IMR-90 (cell line): ENCODE measurements around the gene ERN1. TPM values are rescaled to one million over a fixed set of nuclear protein-coding genes. Genes with fewer than 3 reads are reported as not detected.
A peak's percentile ranks its signal among the peaks of the same experiment; 100 is the strongest.

Experiments
- ATAC-seq: fragments of 200-7000 bp; cut with Tn5 transposase; 2 replicates; pipeline ENCODE4 v1.9.1; 2020; ENCODE audit warnings: low read depth, mild to moderate bottlenecking, moderate library complexity
- BruUV-seq: library from RNA; stranded (reverse); fragments of 400-500 nt; replicated peaks from 2 replicates; lab custom pipeline; 2021; lab: Mats Ljungman, UMichigan
- CTCF ChIA-PET: fragments of 300-600 bp; formaldehyde crosslinking; extraction: SDS; loops from one replicate; lab custom pipeline; 2021; ENCODE audit warnings: antibody characterized with exemption; lab: Yijun Ruan, JAX
- POLR2A ChIA-PET: fragments of 300-600 bp; sonication (Branson Sonifier 250); formaldehyde crosslinking; loops from one replicate; lab custom pipeline; 2022; ENCODE audit warnings: antibody characterized with exemption; ENCODE audit not compliant: unreplicated experiment; lab: Charles Lee
- DNase-seq: peaks from one replicate; pipeline ENCODE4 v3.0.0; 2013
- H2AFZ ChIP-seq: replicated peaks from 2 replicates; pipeline ENCODE3; 2013; ENCODE audit warnings: low read length, mild to moderate bottlenecking; ENCODE audit not compliant: poor library complexity
- H2AK5ac ChIP-seq: 2 replicates; pipeline ENCODE4 v1.6.1; 2013; ENCODE audit warnings: low read depth, low read length, inconsistent platforms
- H2AK9ac ChIP-seq: replicated peaks from 2 replicates; pipeline ENCODE3; 2013; ENCODE audit warnings: mild to moderate bottlenecking, low read depth, low read length, moderate library complexity; ENCODE audit not compliant: poor library complexity
- H2BK120ac ChIP-seq: 2 replicates; pipeline ENCODE4 v1.6.1; 2013; ENCODE audit warnings: low read depth, low read length, inconsistent platforms
- H2BK15ac ChIP-seq: 3 replicates; pipeline ENCODE4 v1.6.1; 2013; ENCODE audit warnings: low read depth, low read length, inconsistent platforms
- H2BK20ac ChIP-seq: 2 replicates; pipeline ENCODE4 v1.6.1; 2013; ENCODE audit warnings: low read depth, mild to moderate bottlenecking, inconsistent platforms, low read length, moderate library complexity
- H2BK5ac ChIP-seq: 2 replicates; pipeline ENCODE4 v1.6.1; 2013; ENCODE audit warnings: mild to moderate bottlenecking, low read depth, low read length, inconsistent platforms; ENCODE audit not compliant: poor library complexity, severe bottlenecking
- H3K14ac ChIP-seq: replicated peaks from 2 replicates; pipeline ENCODE4 v1.6.1; 2013; ENCODE audit warnings: low read depth, low read length, inconsistent platforms
- H3K18ac ChIP-seq: 2 replicates; pipeline ENCODE4 v1.6.1; 2013; ENCODE audit warnings: low read depth, low read length, control low read depth
- H3K23ac ChIP-seq: 2 replicates; pipeline ENCODE4 v1.6.1; 2013; ENCODE audit warnings: low read depth, low read length, inconsistent platforms
- H3K27ac ChIP-seq: 2 replicates; pipeline ENCODE4 v1.5.1; 2013; ENCODE audit warnings: mild to moderate bottlenecking, control low read depth, low read length; ENCODE audit not compliant: insufficient read depth
- H3K27me3 ChIP-seq: 2 replicates; pipeline ENCODE4 v1.6.1; 2013; ENCODE audit warnings: low read length; ENCODE audit not compliant: control insufficient read depth, insufficient read depth
- H3K36me3 ChIP-seq: 2 replicates; pipeline ENCODE4 v1.6.1; 2013; ENCODE audit warnings: low read length, mixed read lengths; ENCODE audit not compliant: control insufficient read depth, insufficient read depth
- H3K4ac ChIP-seq: 2 replicates; pipeline ENCODE4 v1.6.1; 2013; ENCODE audit warnings: low read depth, low read length, inconsistent platforms
- H3K4me1 ChIP-seq: 2 replicates; pipeline ENCODE4 v1.6.1; 2013; ENCODE audit warnings: low read length, mixed read lengths; ENCODE audit not compliant: control insufficient read depth, insufficient read depth
- H3K4me2 ChIP-seq: 2 replicates; pipeline ENCODE4 v1.6.1; 2013; ENCODE audit warnings: low read depth, mild to moderate bottlenecking, control low read depth, low read length, moderate library complexity
- H3K4me3 ChIP-seq: 2 replicates; pipeline ENCODE4 v1.5.1; 2013; ENCODE audit warnings: low read depth, mild to moderate bottlenecking, control low read depth, low read length, moderate library complexity; ENCODE audit not compliant: insufficient read depth
- H3K56ac ChIP-seq: 2 replicates; pipeline ENCODE4 v1.6.1; 2013; ENCODE audit warnings: low read length, inconsistent platforms; ENCODE audit not compliant: insufficient read depth; ENCODE audit errors: extremely low read depth
- H3K79me1 ChIP-seq, 2 experiments: 2 replicates each; pipeline ENCODE4 v1.6.1; 2013; ENCODE audit warnings: low read length in 2 of 2, inconsistent platforms in 1 of 2, low read depth in 1 of 2
- H3K9ac ChIP-seq: 2 replicates; pipeline ENCODE4 v1.6.1; 2013; ENCODE audit warnings: low read depth, low read length, control low read depth
- H3K9me1 ChIP-seq: 2 replicates; pipeline ENCODE4 v1.6.1; 2013; ENCODE audit warnings: low read length, inconsistent platforms; ENCODE audit not compliant: insufficient read depth
- H3K9me3 ChIP-seq: 2 replicates; pipeline ENCODE4 v1.6.1; 2013; ENCODE audit warnings: low read length; ENCODE audit not compliant: control insufficient read depth, insufficient read depth
- H4K20me1 ChIP-seq: 2 replicates; pipeline ENCODE4 v1.6.1; 2013; ENCODE audit warnings: low read length, inconsistent platforms; ENCODE audit not compliant: insufficient read depth
- H4K5ac ChIP-seq: 2 replicates; pipeline ENCODE4 v1.6.1; 2013; ENCODE audit warnings: mild to moderate bottlenecking, low read depth, low read length, control low read depth
- H4K8ac ChIP-seq, 2 experiments: 2 replicates each; pipeline ENCODE4 v1.6.1; 2013; ENCODE audit warnings: low read depth in 2 of 2, low read length in 2 of 2, control low read depth in 1 of 2, inconsistent platforms in 1 of 2
- H4K91ac ChIP-seq: 2 replicates; pipeline ENCODE4 v1.6.1; 2013; ENCODE audit warnings: low read depth, low read length, inconsistent platforms; ENCODE audit not compliant: insufficient read depth
- BHLHE40 ChIP-seq: fragments of 150-350 bp; IDR thresholded peaks from 2 replicates; pipeline ENCODE4 v1.6.1; 2016; ENCODE audit warnings: mild to moderate bottlenecking, low read depth, low read length
- CHD1 ChIP-seq: IDR thresholded peaks from 2 replicates; pipeline ENCODE4 v1.6.1; 2012; ENCODE audit warnings: low read depth, low read length, improper control_type of control experiment
- FOS ChIP-seq: fragments of 150-350 bp; IDR thresholded peaks from 2 replicates; pipeline ENCODE4 v1.6.1; 2016; ENCODE audit warnings: low read depth, low read length
- MAFK ChIP-seq: IDR thresholded peaks from 2 replicates; pipeline ENCODE4 v1.6.1; 2012; ENCODE audit warnings: low read depth, low read length, improper control_type of control experiment
- MAZ ChIP-seq: IDR thresholded peaks from 2 replicates; pipeline ENCODE4 v1.6.1; 2012; ENCODE audit warnings: low read depth, mild to moderate bottlenecking, low read length, improper control_type of control experiment, moderate library complexity, borderline replicate concordance
- MXI1 ChIP-seq: IDR thresholded peaks from 2 replicates; pipeline ENCODE4 v1.6.1; 2012; ENCODE audit warnings: low read depth, mild to moderate bottlenecking, low read length, moderate library complexity, borderline replicate concordance
- NFE2L2 ChIP-seq: fragments of 150-350 bp; IDR thresholded peaks from 2 replicates; pipeline ENCODE4 v1.6.1; 2016; ENCODE audit warnings: low read depth, mild to moderate bottlenecking, low read length
- POLR2A ChIP-seq: IDR thresholded peaks from 2 replicates; pipeline ENCODE4 v1.6.1; 2012; ENCODE audit warnings: mild to moderate bottlenecking, low read depth, low read length
- RAD21 ChIP-seq: IDR thresholded peaks from 2 replicates; pipeline ENCODE4 v1.6.1; 2012; ENCODE audit warnings: low read length, improper control_type of control experiment
- RFX5 ChIP-seq: IDR thresholded peaks from 2 replicates; pipeline ENCODE4 v1.8.0; 2012; ENCODE audit warnings: low read depth, mild to moderate bottlenecking, low read length, moderate library complexity
- SMC3 ChIP-seq: fragments of 150-350 bp; IDR thresholded peaks from 2 replicates; pipeline ENCODE4 v1.6.1; 2016; ENCODE audit warnings: low read depth, mild to moderate bottlenecking, antibody characterized with exemption, low read length, moderate library complexity
- WGBS, 2 experiments: methylation state at CpG; one replicate each; pipeline versions ENCODE4 v1.1.5 to v1.1.7; 2013; ENCODE audit warnings: missing lambda C conversion rate in 2 of 2; ENCODE audit not compliant: insufficient read length in 1 of 2; ENCODE audit errors: extremely low coverage in 2 of 2; 5-methylcytosine and 5-hydroxymethylcytosine counted together
- dilution Hi-C: fragments of 300-500 bp; cut with HindIII; formaldehyde crosslinking; loops from one replicate; pipeline ENCODE4 v1.14.3; 2018; ENCODE audit warnings: low sequenced_read_pairs; ENCODE audit not compliant: unreplicated experiment
- in situ Hi-C: fragments of 300-500 bp; cut with MboI; formaldehyde crosslinking; loops from 3 replicates; pipeline ENCODE4 v1.14.3; 2019; ENCODE audit warnings: low sequenced_read_pairs, inconsistent platforms, mixed read lengths
- intact Hi-C: fragments of 100-400 bp; cut with micrococcal nuclease; formaldehyde crosslinking; loops from 2 replicates; pipeline ENCODE4 v1.10.0; 2022
- polyA plus RNA-seq, 3 experiments: library from polyadenylated mRNA; depleted of rRNA; stranded (reverse); fragments of >200 nt; gene quantifications; 2 replicates each; pipeline ENCODE4 v1.2.3, GENCODE V29; 2012; ENCODE audit warnings: low replicate concordance in 1 of 3
- total RNA-seq: library from RNA; depleted of rRNA; stranded (reverse); fragments of >200 nt; gene quantifications from 2 replicates; pipeline ENCODE4 v1.2.3, GENCODE V29; 2012
- TF ChIP-seq, protein P1 (sequence below): fragments of 150-350 bp; IDR thresholded peaks from 2 replicates; pipeline ENCODE4 v1.6.1; 2016; ENCODE audit warnings: low read depth, mild to moderate bottlenecking, low read length, moderate library complexity, borderline replicate concordance
- TF ChIP-seq, protein P2 (sequence below): fragments of 150-350 bp; IDR thresholded peaks from 2 replicates; pipeline ENCODE4 v1.6.1; 2017; ENCODE audit warnings: mild to moderate bottlenecking, antibody characterized with exemption, low read length, low read depth
- TF ChIP-seq, protein P3 (sequence below): conservative IDR thresholded peaks from 2 replicates; pipeline ENCODE4 v1.5.1; 2012; ENCODE audit warnings: mild to moderate bottlenecking, low read depth, low read length, improper control_type of control experiment

The ERN1 gene
- total and polyA plus RNA-seq, 2 of the 4 experiments (the other 2 are of a cell fraction): 2.7 to 4.1 TPM

DNA sequence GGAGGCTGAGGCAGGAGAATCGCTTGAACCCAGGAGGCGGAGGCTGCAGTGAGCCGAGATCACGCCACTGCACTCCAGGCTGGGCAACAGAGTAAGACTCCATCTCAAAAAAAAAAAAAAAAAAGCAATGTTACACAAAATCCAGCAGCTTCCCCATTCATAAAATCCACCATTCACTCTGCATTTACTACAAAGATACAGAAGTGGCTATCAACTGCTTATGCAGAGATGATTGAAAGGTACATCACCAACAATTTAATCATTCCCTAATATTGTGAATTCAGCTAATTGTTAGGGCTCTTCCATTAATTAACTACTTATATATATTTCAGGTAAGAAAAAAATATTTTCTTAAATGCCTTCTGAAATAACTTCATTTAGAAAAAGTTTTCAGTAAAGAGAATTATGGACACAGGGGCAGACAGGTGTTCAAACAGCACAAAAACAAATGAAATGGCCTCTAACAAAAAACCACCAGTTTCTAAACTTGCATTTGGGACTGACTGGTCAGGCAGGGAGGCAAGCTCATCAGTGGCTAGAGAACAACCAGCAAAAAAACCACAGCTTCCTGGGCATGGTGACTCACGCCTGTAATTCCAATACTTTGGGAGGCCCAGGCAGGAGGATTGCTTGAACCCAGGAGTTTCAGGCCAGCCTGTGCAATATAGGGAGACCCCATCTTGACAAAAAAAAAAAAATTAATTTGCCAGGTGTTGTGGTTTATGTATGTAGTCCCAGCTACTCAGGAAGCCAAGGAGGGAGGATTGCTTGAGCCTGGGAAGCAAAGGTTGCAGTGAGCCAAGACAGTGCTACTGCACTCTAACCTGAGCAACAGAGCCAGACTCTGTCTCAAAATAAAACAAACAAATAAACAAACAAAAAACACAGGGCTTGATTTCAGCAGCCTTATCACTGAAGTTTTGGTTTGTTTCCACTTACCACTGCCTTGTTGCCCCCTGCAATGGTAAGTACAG lies 26.3 kb downstream of the ERN1 start:
- no peak overlapping the region for H3K14ac ChIP-seq
- no peak overlapping the region for H3K9ac ChIP-seq
- POLR2A ChIA-PET: interaction anchor here (0.6 kb wide), 1 partner anchor 51 kb away, joined by 9 read pairs; no protein-coding TSS in a partner anchor
- dilution Hi-C loops: no loop called here
- in situ Hi-C loops: no loop called here
- H3K36me3 ChIP-seq: no peaks in the 10 kb centered on the region; the same call in 1 of the 2 replicates
- no peak overlapping the region for H3K23ac ChIP-seq
- H2BK15ac ChIP-seq: no peak overlapping the region
- intact Hi-C loops: no loop called here
- no peak overlapping the region for H3K4me2 ChIP-seq
- no peak overlapping the region for H2BK5ac ChIP-seq
- no peak overlapping the region for H3K56ac ChIP-seq
- H4K20me1 ChIP-seq: 0 out of 2 replicates have a peak, but pooled peaks cover 2% of the 10 kb centered on the region
- no peak overlapping the region for H2AFZ ChIP-seq
- H2AK9ac ChIP-seq: no peak overlapping the region
- no peaks in the 10 kb centered on the region for H3K27me3 ChIP-seq
- no peak overlapping the region for H3K27ac ChIP-seq
- BruUV-seq: no TSS peak
- WGBS, 2 experiments: 100% methylated on average over 1 of the region's 5 CpGs; no CpG with 5 or more reads in 1 of the 2 experiments
- no peak overlapping the region for H3K4me3 ChIP-seq
- CTCF ChIA-PET: no interaction called here
- no peak overlapping the region for H4K91ac ChIP-seq
- H3K9me3 ChIP-seq: no peaks in the 10 kb centered on the region
- H3K4me1 ChIP-seq: peaks cover 2% of the 10 kb centered on the region; the same call in 1 of the 2 replicates
- peaks cover 4% of the 10 kb centered on the region for H3K9me1 ChIP-seq
- H3K18ac ChIP-seq: no peak overlapping the region
- H4K5ac ChIP-seq: no peak overlapping the region
- no peak overlapping the region for H2BK120ac ChIP-seq
- H2AK5ac ChIP-seq: no peak overlapping the region
- H3K4ac ChIP-seq: no peak overlapping the region
- H4K8ac ChIP-seq: no peak overlapping the region; a peak in 1 of 4 replicates
- DNase-seq (peak; percentile 61), ATAC-seq (peak; percentile 40; the same call in 1 of the 2 replicates)
- H2BK20ac ChIP-seq: no peak overlapping the region
- H3K79me1 ChIP-seq: peaks cover 17 to 39% of the 10 kb centered on the region in 2 experiments
- TF ChIP-seq MAFK (no peak), CHD1 (no peak), MXI1 (no peak), NFE2L2 (no peak), RAD21 (no peak), FOS (no peak), SMC3 (no peak), BHLHE40 (no peak), MAZ (no peak), POLR2A (no peak), RFX5 (no peak)
- TF ChIP-seq, protein P1, sequence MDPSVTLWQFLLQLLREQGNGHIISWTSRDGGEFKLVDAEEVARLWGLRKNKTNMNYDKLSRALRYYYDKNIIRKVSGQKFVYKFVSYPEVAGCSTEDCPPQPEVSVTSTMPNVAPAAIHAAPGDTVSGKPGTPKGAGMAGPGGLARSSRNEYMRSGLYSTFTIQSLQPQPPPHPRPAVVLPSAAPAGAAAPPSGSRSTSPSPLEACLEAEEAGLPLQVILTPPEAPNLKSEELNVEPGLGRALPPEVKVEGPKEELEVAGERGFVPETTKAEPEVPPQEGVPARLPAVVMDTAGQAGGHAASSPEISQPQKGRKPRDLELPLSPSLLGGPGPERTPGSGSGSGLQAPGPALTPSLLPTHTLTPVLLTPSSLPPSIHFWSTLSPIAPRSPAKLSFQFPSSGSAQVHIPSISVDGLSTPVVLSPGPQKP: no peak
- TF ChIP-seq, protein P2, sequence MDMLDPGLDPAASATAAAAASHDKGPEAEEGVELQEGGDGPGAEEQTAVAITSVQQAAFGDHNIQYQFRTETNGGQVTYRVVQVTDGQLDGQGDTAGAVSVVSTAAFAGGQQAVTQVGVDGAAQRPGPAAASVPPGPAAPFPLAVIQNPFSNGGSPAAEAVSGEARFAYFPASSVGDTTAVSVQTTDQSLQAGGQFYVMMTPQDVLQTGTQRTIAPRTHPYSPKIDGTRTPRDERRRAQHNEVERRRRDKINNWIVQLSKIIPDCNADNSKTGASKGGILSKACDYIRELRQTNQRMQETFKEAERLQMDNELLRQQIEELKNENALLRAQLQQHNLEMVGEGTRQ: no peak
- TF ChIP-seq, protein P3, sequence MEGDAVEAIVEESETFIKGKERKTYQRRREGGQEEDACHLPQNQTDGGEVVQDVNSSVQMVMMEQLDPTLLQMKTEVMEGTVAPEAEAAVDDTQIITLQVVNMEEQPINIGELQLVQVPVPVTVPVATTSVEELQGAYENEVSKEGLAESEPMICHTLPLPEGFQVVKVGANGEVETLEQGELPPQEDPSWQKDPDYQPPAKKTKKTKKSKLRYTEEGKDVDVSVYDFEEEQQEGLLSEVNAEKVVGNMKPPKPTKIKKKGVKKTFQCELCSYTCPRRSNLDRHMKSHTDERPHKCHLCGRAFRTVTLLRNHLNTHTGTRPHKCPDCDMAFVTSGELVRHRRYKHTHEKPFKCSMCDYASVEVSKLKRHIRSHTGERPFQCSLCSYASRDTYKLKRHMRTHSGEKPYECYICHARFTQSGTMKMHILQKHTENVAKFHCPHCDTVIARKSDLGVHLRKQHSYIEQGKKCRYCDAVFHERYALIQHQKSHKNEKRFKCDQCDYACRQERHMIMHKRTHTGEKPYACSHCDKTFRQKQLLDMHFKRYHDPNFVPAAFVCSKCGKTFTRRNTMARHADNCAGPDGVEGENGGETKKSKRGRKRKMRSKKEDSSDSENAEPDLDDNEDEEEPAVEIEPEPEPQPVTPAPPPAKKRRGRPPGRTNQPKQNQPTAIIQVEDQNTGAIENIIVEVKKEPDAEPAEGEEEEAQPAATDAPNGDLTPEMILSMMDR: no peak
